ENCODE results near the gene ORMDL2.

ORMDL2 gene

DNA sequence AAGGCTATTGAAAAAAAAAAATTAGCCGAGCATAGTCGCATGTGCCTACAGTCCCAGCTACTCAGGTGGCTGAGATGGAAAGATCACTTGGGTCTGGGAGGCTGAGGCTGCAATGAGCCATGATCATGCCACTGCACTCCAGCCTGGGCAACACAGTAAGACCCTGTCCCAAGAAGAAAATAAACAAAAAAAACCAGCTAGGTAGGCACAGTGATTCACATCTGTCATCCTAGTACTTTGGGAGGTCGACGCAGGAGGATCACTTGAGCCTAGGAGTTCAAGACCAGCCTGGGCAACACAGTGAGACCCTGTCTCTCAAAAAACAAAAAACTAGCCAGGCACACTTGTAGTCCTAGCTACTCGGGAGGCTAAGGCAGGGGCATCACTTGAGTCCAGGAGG is 8.6 kb upstream of the ORMDL2 start:
- TF ChIP-seq, protein P1, sequence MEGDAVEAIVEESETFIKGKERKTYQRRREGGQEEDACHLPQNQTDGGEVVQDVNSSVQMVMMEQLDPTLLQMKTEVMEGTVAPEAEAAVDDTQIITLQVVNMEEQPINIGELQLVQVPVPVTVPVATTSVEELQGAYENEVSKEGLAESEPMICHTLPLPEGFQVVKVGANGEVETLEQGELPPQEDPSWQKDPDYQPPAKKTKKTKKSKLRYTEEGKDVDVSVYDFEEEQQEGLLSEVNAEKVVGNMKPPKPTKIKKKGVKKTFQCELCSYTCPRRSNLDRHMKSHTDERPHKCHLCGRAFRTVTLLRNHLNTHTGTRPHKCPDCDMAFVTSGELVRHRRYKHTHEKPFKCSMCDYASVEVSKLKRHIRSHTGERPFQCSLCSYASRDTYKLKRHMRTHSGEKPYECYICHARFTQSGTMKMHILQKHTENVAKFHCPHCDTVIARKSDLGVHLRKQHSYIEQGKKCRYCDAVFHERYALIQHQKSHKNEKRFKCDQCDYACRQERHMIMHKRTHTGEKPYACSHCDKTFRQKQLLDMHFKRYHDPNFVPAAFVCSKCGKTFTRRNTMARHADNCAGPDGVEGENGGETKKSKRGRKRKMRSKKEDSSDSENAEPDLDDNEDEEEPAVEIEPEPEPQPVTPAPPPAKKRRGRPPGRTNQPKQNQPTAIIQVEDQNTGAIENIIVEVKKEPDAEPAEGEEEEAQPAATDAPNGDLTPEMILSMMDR (IDR thresholded peaks at IDR 0.05; ENCODE audit: control extremely low read depth, extremely low read depth, low read depth, missing control alignments): no peak
- no peak for DNase-seq (ENCODE audit: extremely low spot score)
- CTCF ChIA-PET: interaction anchor here (1.0 to 1.7 kb wide), 4 partner anchors 13 to 80 kb away, joined by 3 to 7 read pairs (median 4); partner anchors contain the start of gene CD63
- POLR2A ChIA-PET: interaction anchor here (0.7 kb wide), 1 partner anchor 830 kb away, joined by 3 read pairs; no protein-coding TSS in a partner anchor

DNA sequence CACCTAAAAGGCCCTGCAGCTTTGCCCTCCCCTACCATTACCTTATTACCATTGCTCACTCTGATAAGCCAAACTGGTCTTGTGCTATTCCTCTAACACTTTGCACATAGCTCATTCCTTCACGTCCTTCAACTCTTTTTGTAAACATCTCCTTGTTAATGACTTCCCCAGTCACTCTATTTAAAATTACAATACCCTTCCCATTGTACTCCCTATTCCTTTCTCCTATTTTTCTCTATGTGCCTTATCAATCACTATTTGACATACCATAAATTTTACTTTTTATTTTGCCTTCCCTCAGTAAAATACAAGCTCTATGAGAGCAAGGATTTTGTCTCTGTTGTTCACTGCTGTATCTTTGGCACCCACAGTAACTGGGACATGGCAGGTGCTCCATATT is 5.8 kb upstream of the ORMDL2 start:
- CTCF ChIA-PET: interaction anchor here (0.7 to 4.2 kb wide), 7 partner anchors 9 to 249 kb away, joined by 3 to 15 read pairs (median 4); no protein-coding TSS in a partner anchor
- DNase-seq (ENCODE audit: extremely low spot score): no peak
- TF ChIP-seq, protein P1 (IDR thresholded peaks at IDR 0.05; ENCODE audit: control extremely low read depth, extremely low read depth, low read depth, missing control alignments): no peak
- POLR2A ChIA-PET: no interaction called here

DNA sequence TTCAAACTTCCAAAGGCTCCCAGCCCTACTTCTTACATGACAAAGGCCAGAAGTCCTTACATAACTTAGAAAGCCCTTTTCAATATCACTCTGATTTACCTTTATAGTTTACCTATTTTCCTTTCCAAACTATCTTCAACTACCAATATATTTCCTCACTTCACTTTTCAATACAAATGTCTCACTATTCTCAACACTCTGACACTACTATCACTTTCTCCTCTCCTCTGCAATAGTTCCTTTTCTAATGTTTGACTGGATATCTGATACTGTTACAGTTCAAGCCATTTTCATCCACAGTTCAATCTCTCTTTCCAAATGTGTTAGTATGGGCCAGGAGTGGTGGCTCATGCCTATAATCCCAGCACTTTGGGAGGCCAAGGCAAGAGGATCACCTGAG is 3.6 kb upstream of the ORMDL2 start:
- TF ChIP-seq, protein P1 (IDR thresholded peaks at IDR 0.05; ENCODE audit: control extremely low read depth, extremely low read depth, low read depth, missing control alignments): no peak
- POLR2A ChIA-PET: no interaction called here
- DNase-seq (ENCODE audit: extremely low spot score): no peak
- CTCF ChIA-PET: interaction anchor here (0.8 to 4.2 kb wide), 5 partner anchors 16 to 158 kb away, joined by 3 to 15 read pairs (median 3); no protein-coding TSS in a partner anchor

DNA sequence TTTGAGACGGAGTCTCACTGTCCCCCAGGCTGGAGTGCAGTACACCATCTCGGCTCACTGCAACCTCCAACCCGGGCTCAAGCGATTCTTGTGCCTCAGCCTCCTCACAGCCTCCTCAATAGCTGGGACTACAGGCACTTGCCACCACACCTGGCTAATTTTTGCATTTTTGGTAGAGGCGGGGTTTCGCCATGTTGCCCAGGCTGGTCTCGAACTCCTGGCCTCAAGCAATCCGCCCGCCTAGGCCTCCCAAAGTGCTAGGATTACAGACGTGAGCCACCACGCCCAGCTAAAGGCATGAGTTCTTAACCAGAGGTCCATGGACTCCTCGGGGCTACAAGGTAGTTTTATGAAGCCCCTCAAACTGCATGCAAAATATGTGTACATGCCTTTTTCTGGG is 2.4 kb upstream of the ORMDL2 start:
- ChIA-PET CTCF (interaction anchor here (0.8 to 4.2 kb wide), 3 partner anchors 9 to 124 kb away, joined by 3 to 15 read pairs (median 3); no protein-coding TSS in a partner anchor), POLR2A (interaction anchor here (0.7 kb wide), 1 partner anchor 24 kb away, joined by 4 read pairs; no protein-coding TSS in a partner anchor)
- no peak for DNase-seq (ENCODE audit: extremely low spot score)
- TF ChIP-seq, protein P1 (IDR thresholded peaks at IDR 0.05; ENCODE audit: control extremely low read depth, extremely low read depth, low read depth, missing control alignments): no peak

DNA sequence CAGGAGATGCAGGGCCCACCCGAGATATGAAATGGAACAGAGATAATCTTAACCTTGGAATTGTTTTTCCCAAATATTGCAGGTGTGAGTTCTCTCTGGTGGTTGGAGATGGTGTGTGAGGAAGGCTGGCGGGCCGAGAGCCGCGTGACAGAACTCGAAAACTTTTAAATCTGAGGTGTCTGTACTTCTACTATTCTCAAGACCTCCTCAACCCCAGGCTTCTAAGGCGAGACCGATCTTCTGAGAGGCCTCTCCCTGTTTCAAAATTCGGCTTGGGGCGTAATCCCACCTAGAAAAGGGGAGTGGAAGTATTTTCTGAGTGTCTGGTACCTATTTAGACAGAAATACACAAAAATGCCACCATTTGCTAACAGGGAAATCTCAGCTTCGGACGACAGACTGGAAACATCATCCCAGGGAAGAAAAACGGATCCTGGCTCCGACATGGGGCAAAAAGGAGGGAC is 928 bp upstream of the ORMDL2 start:
- ChIA-PET CTCF (interaction anchor here (1.1 to 4.2 kb wide), 11 partner anchors 8 to 229 kb away, joined by 3 to 20 read pairs (median 4); no protein-coding TSS in a partner anchor), POLR2A (interaction anchor here (0.9 to 3.9 kb wide), 6 partner anchors 12 to 156 kb away, joined by 4 to 41 read pairs (median 6); partner anchors contain the start of genes DNAJC14 and RAB5B)
- DNase-seq (ENCODE audit: extremely low spot score): no peak
- TF ChIP-seq, protein P1 (IDR thresholded peaks at IDR 0.05; ENCODE audit: control extremely low read depth, extremely low read depth, low read depth, missing control alignments): no peak

DNA sequence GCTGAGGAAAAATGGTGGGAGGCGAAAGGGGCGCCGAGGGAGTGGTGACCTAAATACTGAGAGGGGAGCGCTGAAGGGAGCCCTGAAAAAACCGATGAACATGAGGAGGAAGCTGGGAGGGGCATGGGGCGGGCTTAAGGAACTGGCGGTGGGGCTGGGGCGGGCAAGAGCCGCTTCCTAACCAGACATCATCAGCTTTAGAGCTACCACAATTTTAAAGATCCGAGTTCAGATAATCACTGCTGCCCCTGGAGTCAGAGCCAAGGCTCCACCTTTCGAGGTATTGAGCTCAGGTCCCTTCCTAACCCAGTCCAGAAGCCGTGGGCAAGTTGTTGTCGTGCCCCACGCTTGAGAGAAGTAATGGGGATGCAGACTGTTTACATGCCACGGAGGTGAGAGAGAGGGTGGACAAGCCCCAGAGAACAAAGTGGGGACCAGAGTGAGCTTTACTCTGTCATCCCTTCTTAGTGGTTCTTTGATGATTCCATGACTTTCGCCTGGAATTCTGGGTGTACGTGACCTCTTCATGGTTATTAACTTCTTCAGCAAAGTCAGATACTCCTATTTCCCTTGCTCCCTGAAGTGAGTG is 393 bp downstream of the ORMDL2 start:
- ChIA-PET POLR2A (interaction anchor here (0.8 to 3.9 kb wide), 11 partner anchors 8 to 226 kb away, joined by 3 to 41 read pairs (median 6); partner anchors contain the start of genes CD63, DNAJC14 and RAB5B), CTCF (interaction anchor here (0.7 to 4.2 kb wide), 19 partner anchors 9 to 371 kb away, joined by 3 to 20 read pairs (median 4); partner anchors contain the start of genes DNAJC14, RAB5B and SMARCC2)
- DNase-seq (ENCODE audit: extremely low spot score): no peak
- TF ChIP-seq, protein P1 (IDR thresholded peaks at IDR 0.05; ENCODE audit: control extremely low read depth, extremely low read depth, low read depth, missing control alignments): no peak
